Panc1 (cell line): Measurements from ENCODE around the gene DNAJC30. TPM values are rescaled to one million over a fixed set of nuclear protein-coding genes. Genes with fewer than 3 reads are reported as not detected.

Experiments used
- ATAC-seq: fragments of 200-7000 bp; cut with Tn5 transposase; 2 replicates; pipeline ENCODE4 v1.9.1; 2020; ENCODE audit warnings: mild to moderate bottlenecking, moderate library complexity
- BruUV-seq: library from RNA; stranded (reverse); fragments of 400-500 nt; replicated peaks from 2 replicates; lab custom pipeline; 2021; lab: Mats Ljungman, UMichigan
- CTCF ChIA-PET: fragments of 300-600 bp; sonication (Branson Sonifier 250); formaldehyde crosslinking; loops from one replicate; lab custom pipeline; 2022; ENCODE audit warnings: antibody characterized with exemption; lab: Charles Lee
- POLR2A ChIA-PET: fragments of 300-600 bp; sonication (Branson Sonifier 250); formaldehyde crosslinking; loops from one replicate; lab custom pipeline; 2022; ENCODE audit warnings: antibody characterized with exemption; lab: Charles Lee
- DNase-seq: peaks from one replicate; pipeline ENCODE4 v3.0.0-alpha.2; 2010; ENCODE audit warnings: low read depth, low spot score
- H3K27ac ChIP-seq: 2 replicates; pipeline ENCODE4 v1.5.1; 2011; ENCODE audit warnings: mild to moderate bottlenecking, low read length, inconsistent platforms
- H3K27me3 ChIP-seq: fragments of 200-500 bp; sonication (Bioruptor generic); 2 replicates; pipeline ENCODE4 v1.6.0; 2014; ENCODE audit warnings: low read length, inconsistent platforms; ENCODE audit not compliant: control insufficient read depth, insufficient read depth
- H3K36me3 ChIP-seq: fragments of 200-500 bp; sonication (Bioruptor generic); 2 replicates; pipeline ENCODE4 v1.5.1; 2014; ENCODE audit warnings: inconsistent platforms, mild to moderate bottlenecking, low read length, moderate library complexity; ENCODE audit not compliant: control insufficient read depth, insufficient read depth
- H3K4me1 ChIP-seq: 2 replicates; pipeline ENCODE4 v1.5.1; 2011; ENCODE audit warnings: inconsistent platforms, mild to moderate bottlenecking, low read length, moderate library complexity; ENCODE audit not compliant: control insufficient read depth, insufficient read depth
- H3K4me3 ChIP-seq, 2 experiments: 2 replicates each; pipeline ENCODE4 v1.5.1; 2011 to 2012; ENCODE audit warnings: low read depth in 2 of 2, low read length in 2 of 2, mild to moderate bottlenecking in 2 of 2, inconsistent platforms in 1 of 2, moderate library complexity in 1 of 2
- H3K9me3 ChIP-seq: fragments of 200-500 bp; sonication (Bioruptor generic); 2 replicates; pipeline ENCODE4 v1.5.1; 2014; ENCODE audit warnings: low read depth, mild to moderate bottlenecking, inconsistent platforms, low read length, moderate library complexity; ENCODE audit not compliant: control insufficient read depth, insufficient read depth
- POLR2AphosphoS5 ChIP-seq: IDR thresholded peaks from 2 replicates; pipeline ENCODE4 v1.6.1; 2012; ENCODE audit warnings: mild to moderate bottlenecking, low read depth, low read length, moderate library complexity
- REST ChIP-seq, 2 experiments: IDR thresholded peaks; 2 replicates each; pipeline ENCODE4 v1.6.1; 2011 to 2012; ENCODE audit warnings: low read depth in 2 of 2, control low read depth in 1 of 2, low read length in 1 of 2, mild to moderate bottlenecking in 1 of 2, moderate library complexity in 1 of 2; ENCODE audit not compliant: insufficient read depth in 1 of 2
- SIN3A ChIP-seq: IDR thresholded peaks from 2 replicates; pipeline ENCODE4 v1.6.1; 2012; ENCODE audit warnings: low read depth, mild to moderate bottlenecking, low read length, moderate library complexity, borderline replicate concordance; ENCODE audit not compliant: insufficient read depth
- TCF7L2 ChIP-seq: IDR thresholded peaks from 2 replicates; pipeline ENCODE4 v1.6.1; 2011; ENCODE audit warnings: mild to moderate bottlenecking, low read depth, low read length, inconsistent platforms
- in situ Hi-C: cut with HindIII; loops from 2 replicates; pipeline ENCODE4 v1.10.0; 2016; ENCODE audit warnings: low sequenced_read_pairs, low pct_unique_long_range_greater_than_20kb
- intact Hi-C: fragments of 100-400 bp; cut with micrococcal nuclease; formaldehyde crosslinking; loops from one replicate; pipeline ENCODE4 v1.10.0; 2022; ENCODE audit not compliant: unreplicated experiment
- total RNA-seq: library from RNA; stranded (reverse); gene quantifications from one replicate; pipeline ENCODE4 v1.2.1, GENCODE V29; 2021; ENCODE audit not compliant: unreplicated experiment
- TF ChIP-seq, protein P1 (sequence below): fragments of 450-650 bp; IDR thresholded peaks from 2 replicates; pipeline ENCODE4 v1.5.1; 2017; ENCODE audit warnings: mild to moderate bottlenecking

Gene DNAJC30
- total RNA-seq, 1 experiment from 2014 or later: 11.1 TPM

DNA sequence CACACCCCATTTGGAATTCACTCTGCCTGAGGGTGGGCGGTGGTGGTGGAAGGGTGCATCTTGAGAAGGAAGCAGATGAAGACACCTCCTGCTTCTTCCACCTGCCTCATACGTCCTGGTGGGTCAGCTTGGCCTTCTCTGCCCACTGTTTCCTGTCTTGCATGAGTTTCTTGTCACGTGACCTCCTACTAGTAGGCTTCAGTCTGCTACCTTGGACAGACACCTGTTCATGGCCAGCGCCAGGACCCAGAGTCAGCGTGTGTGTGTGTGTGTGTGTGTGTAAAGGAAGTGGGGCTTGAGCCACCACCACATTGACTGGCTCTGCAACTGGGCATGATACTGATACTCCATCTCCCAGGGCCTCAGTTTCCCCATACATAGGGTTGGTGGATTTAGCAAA lies 32.7 kb downstream of the DNAJC30 start:
- TF ChIP-seq, protein P1, sequence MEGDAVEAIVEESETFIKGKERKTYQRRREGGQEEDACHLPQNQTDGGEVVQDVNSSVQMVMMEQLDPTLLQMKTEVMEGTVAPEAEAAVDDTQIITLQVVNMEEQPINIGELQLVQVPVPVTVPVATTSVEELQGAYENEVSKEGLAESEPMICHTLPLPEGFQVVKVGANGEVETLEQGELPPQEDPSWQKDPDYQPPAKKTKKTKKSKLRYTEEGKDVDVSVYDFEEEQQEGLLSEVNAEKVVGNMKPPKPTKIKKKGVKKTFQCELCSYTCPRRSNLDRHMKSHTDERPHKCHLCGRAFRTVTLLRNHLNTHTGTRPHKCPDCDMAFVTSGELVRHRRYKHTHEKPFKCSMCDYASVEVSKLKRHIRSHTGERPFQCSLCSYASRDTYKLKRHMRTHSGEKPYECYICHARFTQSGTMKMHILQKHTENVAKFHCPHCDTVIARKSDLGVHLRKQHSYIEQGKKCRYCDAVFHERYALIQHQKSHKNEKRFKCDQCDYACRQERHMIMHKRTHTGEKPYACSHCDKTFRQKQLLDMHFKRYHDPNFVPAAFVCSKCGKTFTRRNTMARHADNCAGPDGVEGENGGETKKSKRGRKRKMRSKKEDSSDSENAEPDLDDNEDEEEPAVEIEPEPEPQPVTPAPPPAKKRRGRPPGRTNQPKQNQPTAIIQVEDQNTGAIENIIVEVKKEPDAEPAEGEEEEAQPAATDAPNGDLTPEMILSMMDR: no peak
- TF ChIP-seq POLR2AphosphoS5 (no peak), TCF7L2 (no peak)
- peaks cover 3% of the 10 kb centered on the region; the same call in 1 of the 2 replicates for H3K27me3 ChIP-seq

DNA sequence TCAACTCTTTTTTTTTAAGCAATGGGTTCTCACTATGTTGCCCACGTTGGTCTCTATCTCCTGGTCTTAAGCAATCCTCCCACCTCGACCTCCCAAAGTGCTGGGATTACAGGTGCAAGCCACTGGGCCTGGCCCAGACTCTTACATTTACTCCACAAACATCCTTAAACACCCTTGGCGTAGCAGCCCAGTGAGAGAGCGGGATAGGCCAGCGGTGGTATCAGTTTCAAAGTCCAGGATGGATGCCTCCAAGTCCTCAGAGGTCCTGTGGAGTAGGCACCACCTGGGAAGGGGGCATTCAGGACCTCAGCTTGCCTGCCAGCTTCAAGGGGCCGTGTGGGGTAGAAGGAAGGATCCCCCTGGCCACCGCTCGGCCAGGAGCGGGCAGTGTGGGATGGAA lies 33.7 kb downstream of the DNAJC30 start:
- no peak for DNase-seq
- H3K27ac ChIP-seq: no peak overlapping the region
- in situ Hi-C loops (no loop called here), intact Hi-C loops (no loop called here)
- no peak for ATAC-seq
- no peaks in the 10 kb centered on the region for H3K9me3 ChIP-seq
- H3K4me3 ChIP-seq: no peak overlapping the region
- POLR2A ChIA-PET: no interaction called here
- H3K4me1 ChIP-seq: peaks cover 7% of the 10 kb centered on the region; the same call in 1 of the 2 replicates
- TF ChIP-seq REST (IDR thresholded peaks at IDR 0.05; ENCODE audit: insufficient read depth in 1 of 2, low read depth in 2 of 2, low read length in 1 of 2) (no peak), TCF7L2 (no peak), SIN3A (no peak), POLR2AphosphoS5 (no peak)
- TF ChIP-seq, protein P1: no peak
- peaks cover 3% of the 10 kb centered on the region; the same call in 1 of the 2 replicates for H3K27me3 ChIP-seq
- H3K36me3 ChIP-seq: no peaks in the 10 kb centered on the region
- no TSS peak for BruUV-seq
- CTCF ChIA-PET: no interaction called here

More for the DNA sequence above, 32.7 kb downstream of the DNAJC30 start:
- no peak for DNase-seq
- H3K9me3 ChIP-seq: no peaks in the 10 kb centered on the region
- ChIA-PET POLR2A (no interaction called here), CTCF (no interaction called here)
- in situ Hi-C loops: no loop called here
- H3K36me3 ChIP-seq: no peaks in the 10 kb centered on the region
- ATAC-seq: no peak
- BruUV-seq: no TSS peak
- no peak overlapping the region for H3K27ac ChIP-seq
- H3K4me3 ChIP-seq: no peak overlapping the region
- H3K4me1 ChIP-seq: peaks cover 7% of the 10 kb centered on the region; the same call in 1 of the 2 replicates
- intact Hi-C loops: no loop called here
